Measurements from ENCODE around the gene SLC15A1.
"Not testable (repeated sequence)": the region's sequence is repeated elsewhere in the genome, so short reads cannot be mapped to it uniquely, and the experiment has no call there.

SLC15A1 gene

DNA sequence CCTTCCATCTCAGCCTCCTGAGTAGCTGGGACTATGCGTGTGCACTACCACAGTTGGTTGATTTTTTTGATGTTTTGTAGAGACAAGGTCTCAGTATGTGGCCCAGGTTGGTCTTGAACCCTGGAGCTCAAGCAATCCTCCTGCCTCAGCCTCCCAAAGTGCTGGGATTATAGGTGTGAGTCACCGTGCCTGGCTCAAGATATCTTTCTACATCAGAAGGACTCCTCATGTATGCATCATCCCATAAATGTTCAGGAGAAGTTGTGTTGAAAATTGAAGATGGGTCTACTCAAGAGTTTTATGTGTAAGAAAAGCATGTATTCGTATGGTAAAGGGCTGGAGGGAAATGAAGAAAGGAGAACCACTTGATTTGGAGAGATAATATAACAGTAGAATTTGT, 103.8 kb downstream of the SLC15A1 start:
- TF ChIP-seq, protein P1, sequence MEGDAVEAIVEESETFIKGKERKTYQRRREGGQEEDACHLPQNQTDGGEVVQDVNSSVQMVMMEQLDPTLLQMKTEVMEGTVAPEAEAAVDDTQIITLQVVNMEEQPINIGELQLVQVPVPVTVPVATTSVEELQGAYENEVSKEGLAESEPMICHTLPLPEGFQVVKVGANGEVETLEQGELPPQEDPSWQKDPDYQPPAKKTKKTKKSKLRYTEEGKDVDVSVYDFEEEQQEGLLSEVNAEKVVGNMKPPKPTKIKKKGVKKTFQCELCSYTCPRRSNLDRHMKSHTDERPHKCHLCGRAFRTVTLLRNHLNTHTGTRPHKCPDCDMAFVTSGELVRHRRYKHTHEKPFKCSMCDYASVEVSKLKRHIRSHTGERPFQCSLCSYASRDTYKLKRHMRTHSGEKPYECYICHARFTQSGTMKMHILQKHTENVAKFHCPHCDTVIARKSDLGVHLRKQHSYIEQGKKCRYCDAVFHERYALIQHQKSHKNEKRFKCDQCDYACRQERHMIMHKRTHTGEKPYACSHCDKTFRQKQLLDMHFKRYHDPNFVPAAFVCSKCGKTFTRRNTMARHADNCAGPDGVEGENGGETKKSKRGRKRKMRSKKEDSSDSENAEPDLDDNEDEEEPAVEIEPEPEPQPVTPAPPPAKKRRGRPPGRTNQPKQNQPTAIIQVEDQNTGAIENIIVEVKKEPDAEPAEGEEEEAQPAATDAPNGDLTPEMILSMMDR (IDR thresholded peaks at IDR 0.05; ENCODE audit: control extremely low read depth, extremely low read depth, low read depth, missing control alignments) = no peak
- DNase-seq (ENCODE audit: extremely low spot score) = no peak
- POLR2A ChIA-PET = no interaction called here
- CTCF ChIA-PET = interaction anchor here (1.3 to 8.7 kb wide), 3 partner anchors 182 to 204 kb away, joined by 3 to 208 read pairs (median 8); no protein-coding TSS in a partner anchor

DNA sequence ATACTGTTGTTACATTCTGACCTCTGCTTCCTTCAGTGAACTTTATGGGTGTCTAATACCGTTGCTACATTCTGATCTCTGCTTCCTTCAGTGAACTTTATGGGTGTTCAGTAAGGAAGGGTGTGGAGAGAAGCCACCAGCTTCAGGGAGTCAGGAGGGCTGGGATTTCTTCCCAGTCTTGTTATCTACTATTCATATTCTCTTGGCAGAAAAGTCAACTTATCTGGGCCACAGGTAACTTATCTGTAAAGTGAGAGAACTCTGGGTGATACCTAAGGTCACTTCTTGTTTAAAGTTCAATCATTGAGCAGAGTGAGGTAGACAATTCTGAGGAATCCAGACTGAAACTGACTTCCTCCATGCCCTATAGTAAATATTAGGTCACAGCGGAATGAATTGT, 104.3 kb downstream of the SLC15A1 start:
- DNase-seq (ENCODE audit: extremely low spot score) = no peak
- CTCF ChIA-PET = interaction anchor here (1.3 to 1.6 kb wide), 3 partner anchors 25 to 203 kb away, joined by 3 to 8 read pairs (median 3); no protein-coding TSS in a partner anchor
- POLR2A ChIA-PET = no interaction called here
- TF ChIP-seq, protein P1 (IDR thresholded peaks at IDR 0.05; ENCODE audit: control extremely low read depth, extremely low read depth, low read depth, missing control alignments) = no peak

DNA sequence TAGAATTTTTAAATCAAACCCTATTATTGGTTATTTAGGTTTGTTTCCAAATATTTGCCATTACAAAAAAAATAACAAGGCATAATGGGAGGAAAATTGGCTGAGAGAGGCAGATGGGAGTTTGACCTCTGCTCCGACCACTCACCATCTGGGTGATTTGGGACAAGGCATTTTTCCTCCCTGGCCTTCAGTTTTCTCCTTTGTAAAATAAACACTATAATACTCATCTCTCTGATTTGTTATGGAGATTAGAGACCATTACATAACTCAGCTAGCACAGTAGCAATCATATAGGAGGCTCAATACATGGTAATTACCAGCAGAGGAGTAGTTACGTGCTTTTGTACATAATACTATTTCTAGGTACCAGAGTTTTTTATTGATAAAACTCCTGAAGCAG, 105.4 kb downstream of the SLC15A1 start:
- CTCF ChIA-PET = interaction anchor here (1.5 to 1.6 kb wide), 2 partner anchors 26 to 202 kb away, joined by 3 to 8 read pairs; no protein-coding TSS in a partner anchor
- no peak for DNase-seq (ENCODE audit: extremely low spot score)
- POLR2A ChIA-PET = no interaction called here
- TF ChIP-seq, protein P1 (IDR thresholded peaks at IDR 0.05; ENCODE audit: control extremely low read depth, extremely low read depth, low read depth, missing control alignments) = no peak

DNA sequence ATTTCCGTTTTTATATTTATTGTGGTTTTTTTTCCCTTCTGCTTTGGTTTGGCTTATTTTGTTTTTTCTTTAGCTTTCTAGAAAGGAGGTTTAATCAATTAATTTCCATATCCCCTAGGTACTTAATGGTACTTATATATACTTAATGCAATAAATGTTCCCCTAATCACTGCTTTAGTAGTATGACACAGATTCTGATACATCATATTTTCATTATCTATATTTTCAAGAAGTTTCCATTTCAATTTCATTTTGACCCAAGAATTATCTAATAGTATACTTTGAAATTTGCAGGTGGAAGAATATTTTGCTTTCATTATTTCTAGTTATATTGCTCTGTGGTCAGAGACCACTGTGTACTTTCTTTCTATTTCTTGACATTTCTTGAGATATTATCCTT, 109.0 kb downstream of the SLC15A1 start:
- ChIA-PET CTCF (interaction anchor here (2.3 kb wide), 1 partner anchor 9 kb away, joined by 14 read pairs; no protein-coding TSS in a partner anchor), POLR2A (no interaction called here)
- no peak for DNase-seq (ENCODE audit: extremely low spot score)
- TF ChIP-seq, protein P1 (IDR thresholded peaks at IDR 0.05; ENCODE audit: control extremely low read depth, extremely low read depth, low read depth, missing control alignments) = no peak

DNA sequence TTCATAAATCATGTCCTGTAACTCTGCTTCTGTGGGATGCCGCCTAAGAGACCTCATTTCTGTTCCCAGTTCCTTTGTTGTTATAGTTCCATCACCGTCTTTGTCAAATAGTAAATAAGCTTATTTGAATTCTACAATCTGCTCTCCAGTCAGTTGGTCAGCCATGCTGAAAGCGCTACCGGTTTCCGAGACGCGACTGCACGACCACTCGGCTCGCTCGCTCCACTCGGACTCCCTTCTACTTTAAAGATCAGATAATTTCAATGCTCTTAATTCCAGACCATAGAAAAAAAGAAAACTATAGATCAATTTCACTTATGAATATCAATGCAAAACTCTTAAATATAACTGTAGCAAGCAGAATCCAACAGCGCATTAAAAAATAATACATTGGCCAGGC, 111.4 kb downstream of the SLC15A1 start:
- no peak for DNase-seq (ENCODE audit: extremely low spot score)
- TF ChIP-seq, protein P1 (IDR thresholded peaks at IDR 0.05; ENCODE audit: control extremely low read depth, extremely low read depth, low read depth, missing control alignments) = no peak
- POLR2A ChIA-PET = no interaction called here
- CTCF ChIA-PET = interaction anchor here (5.9 kb wide), 1 partner anchor 12 kb away, joined by 28 read pairs; no protein-coding TSS in a partner anchor

DNA sequence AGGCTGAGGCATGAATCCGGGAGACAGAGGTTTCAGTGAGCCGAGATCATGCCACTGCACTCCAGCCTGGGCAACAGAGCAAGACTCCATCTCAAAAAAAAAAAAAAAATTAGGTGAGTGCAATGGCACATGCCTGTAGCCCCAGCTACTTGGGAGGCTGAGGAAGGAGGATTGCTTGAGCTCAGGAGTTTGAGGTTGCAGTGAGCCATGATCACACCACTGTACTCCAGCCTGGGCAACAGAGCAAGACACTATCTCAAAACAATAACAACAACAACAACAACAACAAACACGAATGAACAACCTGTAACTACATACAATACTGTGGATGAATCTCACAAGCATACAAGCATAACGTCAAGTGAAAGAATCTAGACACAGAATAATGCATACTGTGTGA, 112.7 kb downstream of the SLC15A1 start:
- ChIA-PET POLR2A (interaction anchor here (0.6 kb wide), 2 partner anchors 85 to 524 kb away, joined by 3 to 6 read pairs; no protein-coding TSS in a partner anchor), CTCF (interaction anchor here (5.9 kb wide), 1 partner anchor 13 kb away, joined by 28 read pairs; no protein-coding TSS in a partner anchor)
- DNase-seq (ENCODE audit: extremely low spot score) = not testable (repeated sequence)

DNA sequence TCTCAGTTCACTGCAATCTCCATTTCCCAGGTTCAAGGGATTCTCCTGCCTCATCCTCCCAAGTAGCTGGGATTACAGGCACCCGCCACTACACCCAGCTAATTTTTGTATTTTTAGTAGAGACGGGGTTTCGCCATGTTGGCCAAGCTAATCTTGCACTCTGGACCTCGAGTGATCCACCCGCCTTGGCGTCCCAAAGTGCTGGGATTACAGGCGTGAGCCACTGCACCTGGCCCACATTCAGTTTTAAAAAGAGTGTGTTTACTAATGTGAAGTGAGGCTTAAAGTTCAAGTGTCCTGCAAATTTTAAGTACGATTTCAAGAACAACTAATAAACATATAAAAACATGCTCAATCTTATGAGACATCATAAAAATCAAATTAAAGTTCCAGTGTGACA, 114.1 kb downstream of the SLC15A1 start:
- POLR2A ChIA-PET = not testable (repeated sequence)
- CTCF ChIA-PET = interaction anchor here (1.3 to 5.9 kb wide), 2 partner anchors 14 to 35 kb away, joined by 4 to 28 read pairs; no protein-coding TSS in a partner anchor

More for the DNA sequence above, 114.1 kb downstream of the SLC15A1 start:
- DNase-seq (ENCODE audit: extremely low spot score) = not testable (repeated sequence)
